GM21367 (cell line): ENCODE results near the gene CLPSL1.

Experiments used
- ATAC-seq: cut with Tn5 transposase; IDR thresholded peaks from one replicate; pipeline ENCODE4 v1.9.1; 2021; ENCODE audit not compliant: unreplicated experiment

The CLPSL1 gene

GRCh38 chr6:35795453-35796071 is 14.7 kb downstream of the CLPSL1 start:
- ATAC-seq, result no peak

GRCh38 chr6:35796236-35796635 is 15.4 kb downstream of the CLPSL1 start:
- no peak for ATAC-seq

DNA sequence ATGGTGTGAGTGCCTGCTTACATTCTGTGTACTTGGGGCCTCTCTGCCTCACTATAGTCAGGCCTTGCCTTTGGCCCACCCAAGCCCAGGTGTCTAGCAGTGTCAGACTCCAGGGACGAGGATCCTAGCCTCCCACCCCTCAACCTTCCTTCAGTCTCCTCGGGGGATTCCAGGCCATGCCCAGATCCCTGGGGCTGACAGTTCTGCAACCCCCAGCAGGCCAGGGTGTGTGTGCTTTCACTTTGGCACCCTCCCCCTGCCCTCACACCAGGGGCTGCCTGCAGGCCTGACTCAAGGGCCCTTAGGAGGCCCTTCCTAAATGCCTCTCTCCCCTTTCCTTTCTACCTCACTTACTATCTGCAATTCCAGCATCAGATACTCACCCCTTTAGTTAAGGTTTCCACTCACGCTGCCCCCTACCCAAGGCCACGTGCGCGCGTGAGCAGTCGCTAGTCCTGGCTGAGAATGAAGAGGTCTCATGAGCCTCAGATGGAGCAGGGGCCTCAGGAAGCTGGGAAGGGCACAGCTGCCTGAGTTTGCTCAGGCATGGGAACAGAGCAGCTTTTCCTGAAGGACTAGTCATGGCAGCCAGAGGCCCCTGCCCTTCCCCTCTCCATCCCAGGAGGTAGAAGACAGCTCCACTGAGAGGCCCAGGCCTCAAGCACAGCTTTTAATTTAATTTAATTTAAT is 17.2 kb downstream of the CLPSL1 start:
- ATAC-seq, result no peak

DNA sequence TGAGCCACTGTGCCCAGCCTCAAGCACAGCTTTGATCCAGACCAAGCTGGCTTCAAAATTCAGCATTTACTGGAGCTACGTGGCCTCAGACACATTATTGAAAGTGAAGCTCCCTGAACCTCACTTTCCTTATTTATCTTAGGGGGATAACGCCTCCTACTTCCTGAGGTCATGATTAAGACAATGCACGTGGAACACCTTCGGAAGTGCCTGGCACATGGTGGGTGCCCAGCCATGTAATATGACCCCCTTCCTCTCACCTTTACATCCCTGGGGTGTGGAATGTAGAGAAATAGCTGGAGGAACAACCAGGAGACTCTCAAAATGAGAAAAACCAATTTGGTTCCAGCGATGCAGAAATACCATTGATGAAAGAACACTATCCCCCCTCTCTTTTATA is 17.9 kb downstream of the CLPSL1 start:
- no peak for ATAC-seq

GRCh38 chr6:35801148-35801547 is 20.3 kb downstream of the CLPSL1 start:
- ATAC-seq, result no peak

DNA sequence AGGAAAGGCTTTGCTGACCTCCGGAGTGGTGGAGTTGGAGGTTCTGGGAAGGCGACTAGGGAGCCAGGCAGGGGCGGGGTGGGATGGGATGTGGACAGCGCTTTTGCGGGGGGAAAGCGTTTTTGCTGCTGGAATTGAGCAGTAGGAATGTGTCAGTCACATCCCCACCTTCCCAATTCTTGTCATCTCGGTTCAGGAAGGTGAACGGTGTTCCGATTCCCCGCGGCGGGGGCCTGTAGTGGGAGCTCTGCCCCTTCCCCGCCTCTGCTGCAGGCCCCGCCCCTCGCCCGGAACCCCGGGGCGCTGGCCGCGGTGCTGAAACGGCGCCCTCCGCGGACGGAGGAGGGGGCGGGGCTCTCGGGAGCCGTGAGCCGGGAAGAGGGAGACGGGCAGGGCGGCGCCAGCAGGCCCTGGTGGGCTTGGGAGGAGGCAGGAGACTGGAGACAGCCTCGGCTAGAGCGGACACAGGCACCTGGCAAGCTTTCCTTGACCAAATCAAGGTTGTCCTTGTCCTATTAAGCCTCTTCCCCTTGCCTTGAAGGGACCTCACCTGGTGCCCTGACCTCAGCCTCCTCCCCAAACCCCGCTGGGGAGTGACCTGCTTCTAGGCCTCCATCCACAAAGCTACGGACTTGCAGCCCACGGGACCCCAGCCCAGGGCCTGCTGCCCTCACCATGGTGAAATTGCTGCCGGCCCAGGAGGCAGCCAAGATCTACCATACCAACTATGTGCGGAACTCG is 24.3 kb downstream of the CLPSL1 start, which contains the start of gene LHFPL5:
Gene LHFPL5, plus strand, starts transcription at position 357 of the 741 bp plus-strand sequence. Its CDS starts 319 bp downstream, at position 676.
- no peak for ATAC-seq

DNA sequence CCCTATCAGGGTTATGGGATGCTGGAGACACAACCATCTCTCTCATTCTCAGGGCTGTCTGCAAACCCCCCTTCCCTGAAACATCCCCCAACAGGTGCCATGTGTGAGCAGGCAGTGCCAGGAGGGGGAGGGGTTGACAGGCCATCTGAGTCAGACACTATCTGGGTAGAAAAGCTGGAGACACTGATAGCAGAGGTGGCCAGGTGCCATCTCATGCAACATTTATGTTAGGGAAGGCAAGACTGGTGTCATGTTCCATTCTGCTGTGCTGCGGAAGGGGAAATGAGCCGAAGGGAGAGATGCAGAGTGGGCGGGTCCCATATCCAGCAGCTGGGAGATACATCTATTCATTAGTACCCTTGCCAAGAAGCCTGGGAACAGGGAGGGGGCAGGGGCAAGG is 27.9 kb downstream of the CLPSL1 start:
- ATAC-seq, result no peak

- ATAC-seq, result no peak
Observed at GRCh38 chr6:35809809-35810208, 29.0 kb downstream of the CLPSL1 start.

DNA sequence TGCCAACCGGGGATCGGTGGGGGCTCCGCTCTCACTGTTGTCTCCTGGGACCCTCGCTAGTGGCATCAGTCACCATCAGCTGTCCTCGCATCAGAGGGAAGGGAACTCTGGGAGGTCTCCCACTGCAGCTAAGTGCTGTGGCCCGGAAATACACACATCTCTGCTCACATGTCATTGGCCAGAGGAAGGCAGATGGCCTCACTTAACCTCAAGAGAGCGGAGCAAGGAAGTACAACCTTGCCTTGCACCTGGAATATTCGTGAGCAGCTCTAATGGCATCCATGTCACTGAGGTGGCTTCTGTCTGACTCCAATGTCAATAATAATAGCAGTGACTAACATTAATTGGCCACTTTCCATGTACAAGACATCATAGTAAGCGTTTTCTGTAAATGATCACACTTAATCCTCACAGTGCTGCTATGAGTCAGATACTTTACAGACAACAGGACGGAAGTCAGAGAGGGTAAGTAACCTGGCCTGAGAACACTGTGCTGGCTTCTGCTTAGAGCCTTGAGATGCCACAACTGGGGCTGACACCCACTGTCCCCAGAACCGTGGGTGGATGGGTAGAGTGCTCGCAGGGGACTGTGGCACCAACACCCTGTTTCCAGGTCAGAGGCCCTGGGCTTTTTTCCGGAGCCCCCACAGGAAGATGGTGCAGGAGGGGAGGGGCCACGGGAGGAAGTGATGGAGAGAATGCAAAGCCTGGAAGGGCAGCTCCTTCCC is 30.3 kb downstream of the CLPSL1 start:
- no peak for ATAC-seq

- no peak for ATAC-seq
Observed at GRCh38 chr6:35811699-35811995, 30.8 kb downstream of the CLPSL1 start.

- ATAC-seq, result no peak
Observed at GRCh38 chr6:35817515-35817914, 36.7 kb downstream of the CLPSL1 start.

- ATAC-seq, result no peak
Observed at GRCh38 chr6:35823601-35824000, 42.8 kb downstream of the CLPSL1 start.

DNA sequence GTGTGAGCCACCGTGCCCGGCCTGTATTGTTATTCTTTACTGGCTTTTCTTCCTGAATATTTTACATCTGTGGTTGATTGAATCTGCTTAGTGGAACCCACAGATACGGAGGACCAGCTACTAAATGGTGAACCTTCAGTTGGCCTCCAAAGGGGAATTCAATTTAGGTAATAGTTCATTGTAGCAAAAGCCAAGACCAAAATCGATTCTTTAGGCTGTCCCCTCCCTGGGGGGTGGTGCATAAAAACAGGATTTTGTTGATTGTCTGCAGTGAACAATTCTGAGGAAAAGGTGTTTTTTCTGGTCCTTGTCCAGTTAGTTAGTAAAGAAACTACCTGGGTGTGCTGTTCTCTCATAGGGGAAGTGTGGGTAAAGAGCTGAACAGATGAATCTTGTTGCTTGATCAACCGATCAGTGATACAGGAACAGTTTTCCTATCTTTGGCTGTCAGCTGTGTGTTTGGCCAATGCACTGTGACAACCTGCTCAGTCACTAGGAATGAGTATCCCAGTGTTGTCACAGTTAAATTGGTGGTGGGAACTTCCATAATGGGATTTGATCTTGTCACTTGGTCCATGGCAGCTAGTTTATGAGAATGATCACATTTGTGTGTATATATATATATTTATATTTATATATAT is 43.9 kb downstream of the CLPSL1 start:
- ATAC-seq, result no peak

- no peak for ATAC-seq
Observed at GRCh38 chr6:35829306-35829705, 48.5 kb downstream of the CLPSL1 start.

GRCh38 chr6:35831257-35832007 is 50.6 kb downstream of the CLPSL1 start:
- ATAC-seq, result no peak

- ATAC-seq, result no peak
Observed at GRCh38 chr6:35833536-35833935, 52.7 kb downstream of the CLPSL1 start.
